HCT116 (cell line): ENCODE measurements around the gene DYNC2H1. TPM values are rescaled to one million over a fixed set of nuclear protein-coding genes. Genes with fewer than 3 reads are reported as not detected.

Experiments
- ATAC-seq: fragments of 200-7000 bp; cut with Tn5 transposase; 2 replicates; pipeline ENCODE4 v1.9.1; 2020; ENCODE audit warnings: mild to moderate bottlenecking, moderate library complexity
- BruUV-seq: library from RNA; stranded (reverse); fragments of 400-500 nt; replicated peaks from 2 replicates; lab custom pipeline; 2021; lab: Mats Ljungman, UMichigan
- CTCF ChIA-PET: fragments of 300-600 bp; sonication (Branson Sonifier 250); formaldehyde crosslinking; loops from one replicate; lab custom pipeline; 2021; ENCODE audit warnings: antibody characterized with exemption; lab: Charles Lee
- POLR2A ChIA-PET: fragments of 300-600, 350-600 bp; sonication (Branson Sonifier 250); formaldehyde crosslinking; loops from one replicate; lab custom pipeline; 2021; ENCODE audit warnings: antibody characterized with exemption; lab: Charles Lee
- RAD21 ChIA-PET, 2 experiments: fragments of 300-600 bp; sonication (Branson Sonifier 250); formaldehyde crosslinking; loops; one replicate each; lab custom pipeline; 2023; ENCODE audit warnings: low total read pairs in 2 of 2; ENCODE audit not compliant: uncharacterized antibody in 2 of 2, unreplicated experiment in 2 of 2, low non-redundant PET in 1 of 2; lab: Charles Lee
- DNase-seq: peaks from one replicate; pipeline ENCODE4 v3.0.0-alpha.2; 2010; ENCODE audit warnings: low read depth, low spot score
- H2AFZ ChIP-seq: fragments of 200-600 bp; shearing (Covaris generic), sonication (generic); 2 replicates; pipeline ENCODE4 v1.6.1; 2017; ENCODE audit warnings: low read depth, mixed run types, mixed read lengths, antibody characterized with exemption, low read length; ENCODE audit not compliant: poor library complexity, severe bottlenecking
- H3K27ac ChIP-seq: 2 replicates; pipeline ENCODE4 v1.5.1; 2012; ENCODE audit warnings: low read depth, low read length
- H3K27me3 ChIP-seq: fragments of 200-600 bp; sonication (generic); 2 replicates; pipeline ENCODE4 v1.6.1; 2016; ENCODE audit warnings: mixed run types, low read length, mixed read lengths; ENCODE audit not compliant: insufficient read depth
- H3K36me3 ChIP-seq, 2 experiments: fragments of 200-500 bp in 1 of 2; fragments of 200-600 bp in 1 of 2; sonication (Bioruptor generic) in 1 of 2; sonication (generic) in 1 of 2; 2 replicates each; pipeline versions ENCODE4 v1.5.1 to v1.6.1; 2014 to 2016; ENCODE audit warnings: low read length in 2 of 2, inconsistent platforms in 1 of 2, mixed read lengths in 1 of 2, mixed run types in 1 of 2; ENCODE audit not compliant: insufficient read depth in 2 of 2, control insufficient read depth in 1 of 2
- H3K4me1 ChIP-seq, 2 experiments: fragments of 200-600 bp in 1 of 2; sonication (generic) in 1 of 2; 2 replicates each; pipeline versions ENCODE4 v1.5.1 to v1.6.1; 2012 to 2017; ENCODE audit warnings: low read length in 2 of 2, inconsistent platforms in 1 of 2, mild to moderate bottlenecking in 1 of 2, mixed read lengths in 1 of 2, mixed run types in 1 of 2, moderate library complexity in 1 of 2; ENCODE audit not compliant: insufficient read depth in 2 of 2, control insufficient read depth in 1 of 2
- H3K4me2 ChIP-seq: fragments of 200-600 bp; sonication (generic); 2 replicates; pipeline ENCODE4 v1.6.1; 2017; ENCODE audit warnings: mixed run types, low read length, mixed read lengths
- H3K4me3 ChIP-seq, 2 experiments: fragments of 200-600 bp in 1 of 2; sonication (generic) in 1 of 2; replicated peaks in 1 of 2; 2 replicates each; pipeline ENCODE4 v1.5.1; 2011 to 2016; ENCODE audit warnings: low read length in 2 of 2, control low read depth in 1 of 2, low read depth in 1 of 2, mild to moderate bottlenecking in 1 of 2, mixed read lengths in 1 of 2, mixed run types in 1 of 2
- H3K79me2 ChIP-seq: fragments of 200-600 bp; sonication (generic); 2 replicates; pipeline ENCODE4 v1.6.1; 2017; ENCODE audit warnings: mild to moderate bottlenecking, mixed run types, low read length, moderate library complexity, mixed read lengths; ENCODE audit not compliant: insufficient read depth
- H3K9ac ChIP-seq: fragments of 200-600 bp; sonication (generic); 2 replicates; pipeline ENCODE4 v1.6.1; 2016; ENCODE audit warnings: low read length, mixed read lengths
- H3K9me2 ChIP-seq: fragments of 200-600 bp; sonication (generic), shearing (Covaris generic); 2 replicates; pipeline ENCODE4 v1.6.1; 2017; ENCODE audit warnings: mixed run types, mild to moderate bottlenecking, moderate library complexity; ENCODE audit not compliant: insufficient read depth
- H3K9me3 ChIP-seq, 2 experiments: fragments of 200-500 bp in 1 of 2; fragments of 200-600 bp in 1 of 2; sonication (Bioruptor generic) in 1 of 2; sonication (generic) in 1 of 2; 2 replicates each; pipeline ENCODE4 v1.6.1; 2014 to 2017; ENCODE audit warnings: low read length in 2 of 2, mixed read lengths in 2 of 2, inconsistent platforms in 1 of 2, low read depth in 1 of 2, mild to moderate bottlenecking in 1 of 2, mixed run types in 1 of 2, moderate library complexity in 1 of 2; ENCODE audit not compliant: control insufficient read depth in 1 of 2, insufficient read depth in 1 of 2
- H4K20me1 ChIP-seq: fragments of 200-600 bp; sonication (generic), shearing (Covaris generic); 2 replicates; pipeline ENCODE4 v1.6.1; 2017; ENCODE audit warnings: mixed run types, mild to moderate bottlenecking, moderate library complexity; ENCODE audit not compliant: insufficient read depth
- CBX3 ChIP-seq: IDR thresholded peaks from 2 replicates; pipeline ENCODE4 v1.6.1; 2012; ENCODE audit warnings: low read depth
- ELF1 ChIP-seq: IDR thresholded peaks from 2 replicates; pipeline ENCODE4 v1.6.1; 2012; ENCODE audit warnings: low read depth, borderline replicate concordance
- EZH2 ChIP-seq: fragments of 200-600 bp; sonication (generic); IDR thresholded peaks from 2 replicates; pipeline ENCODE4 v1.6.1; 2017; ENCODE audit warnings: antibody characterized with exemption, mixed run types
- EZH2phosphoT487 ChIP-seq: fragments of 200-600 bp; IDR thresholded peaks from 2 replicates; pipeline ENCODE4 v1.6.1; 2018; ENCODE audit warnings: antibody characterized with exemption, borderline replicate concordance
- FOSL1 ChIP-seq: IDR thresholded peaks from 2 replicates; pipeline ENCODE4 v1.6.1; 2012; ENCODE audit warnings: low read depth
- RAD21 ChIP-seq: IDR thresholded peaks from 2 replicates; pipeline ENCODE4 v1.6.1; 2012; ENCODE audit warnings: low read depth, mild to moderate bottlenecking
- SRF ChIP-seq: IDR thresholded peaks from 2 replicates; pipeline ENCODE4 v1.6.1; 2012; ENCODE audit warnings: low read depth
- ZBTB33 ChIP-seq: IDR thresholded peaks from 2 replicates; pipeline ENCODE4 v1.6.1; 2011; ENCODE audit warnings: mild to moderate bottlenecking, low read length, moderate library complexity; ENCODE audit not compliant: insufficient replicate concordance; ENCODE audit errors: extremely low read depth
- ZNF274 ChIP-seq: fragments of 200-500 bp; sonication (Bioruptor generic); IDR thresholded peaks from 2 replicates; pipeline ENCODE4 v1.6.1; 2014; ENCODE audit warnings: mild to moderate bottlenecking, low read depth, low read length, inconsistent platforms
- intact Hi-C: fragments of 100-400 bp; cut with micrococcal nuclease; formaldehyde crosslinking; loops from 2 replicates; pipeline ENCODE4 v1.10.0; 2022
- total RNA-seq: library from RNA; stranded (reverse); gene quantifications from one replicate; pipeline ENCODE4 v1.2.1, GENCODE V29; 2021; ENCODE audit not compliant: unreplicated experiment
- TF ChIP-seq, protein P1 (sequence below): IDR thresholded peaks from 2 replicates; pipeline ENCODE4 v1.6.1; 2012
- TF ChIP-seq, protein P2 (sequence below): IDR thresholded peaks from 2 replicates; pipeline ENCODE4 v1.6.1; 2012; ENCODE audit warnings: low read depth

DYNC2H1 gene
- total RNA-seq, 1 experiment from 2014 or later = 1.5 TPM

GRCh38 chr11:103396237-103396636, 287.0 kb downstream of the DYNC2H1 start (continued):
- no peak for TF ChIP-seq EZH2phosphoT487
- no peak for TF ChIP-seq SRF

DNA sequence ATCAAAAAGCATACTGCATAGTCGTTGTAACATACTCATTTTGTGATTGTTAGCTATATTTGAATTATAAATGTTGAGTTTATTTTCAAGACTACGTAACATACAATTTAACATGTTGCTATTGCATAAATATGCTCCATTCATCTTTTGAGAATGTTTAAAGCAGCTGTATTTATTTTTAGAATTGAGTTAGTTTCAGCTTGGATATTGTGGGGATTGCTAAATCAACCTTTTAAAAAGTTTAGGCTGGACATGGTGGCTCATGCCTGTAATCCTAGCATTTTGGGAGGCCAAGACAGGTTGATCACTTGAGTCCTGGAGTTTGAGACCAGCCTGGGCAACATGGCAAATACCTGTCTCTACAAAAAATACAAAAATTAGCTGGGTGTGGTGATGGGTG, 288.1 kb downstream of the DYNC2H1 start:
- Histone ChIP-seq H3K79me2 (no peaks in the 10 kb centered on the region), H2AFZ (no peak overlapping the region), H3K36me3 (no peaks in the 10 kb centered on the region), H3K27ac (no peak overlapping the region), H3K4me2 (no peak overlapping the region), H3K27me3 (no peaks in the 10 kb centered on the region), H3K4me1 (peaks cover 0 to 3% of the 10 kb centered on the region in 2 experiments; a peak in 1 of 4 replicates), H4K20me1 (no peaks in the 10 kb centered on the region), H3K9me3 (no peaks in the 10 kb centered on the region), H3K9ac (no peak overlapping the region), H3K4me3 (no peak overlapping the region), H3K9me2 (no peaks in the 10 kb centered on the region; the same call in 1 of the 2 replicates)
- ChIA-PET CTCF (no interaction called here), RAD21 (no interaction called here), POLR2A (no interaction called here)
- no peak for TF ChIP-seq EZH2
- TF ChIP-seq ELF1 = no peak
- TF ChIP-seq ZBTB33 = no peak
- no peak for DNase-seq
- intact Hi-C loops = no loop called here
- ATAC-seq = no peak
- BruUV-seq = no TSS peak

GRCh38 chr11:103398829-103399228, 289.6 kb downstream of the DYNC2H1 start:
- H3K4me3 ChIP-seq = no peak overlapping the region
- H2AFZ ChIP-seq = no peak overlapping the region
- POLR2A ChIA-PET = no interaction called here
- RAD21 ChIA-PET = no interaction called here
- no peak overlapping the region for H3K27ac ChIP-seq
- H3K9ac ChIP-seq = no peak overlapping the region
- BruUV-seq = no TSS peak
- H3K79me2 ChIP-seq = no peaks in the 10 kb centered on the region
- ATAC-seq = no peak
- no peaks in the 10 kb centered on the region for H3K9me3 ChIP-seq
- DNase-seq = no peak
- H3K4me2 ChIP-seq = no peak overlapping the region
- no peaks in the 10 kb centered on the region; the same call in 1 of the 2 replicates for H3K9me2 ChIP-seq
- CTCF ChIA-PET = no interaction called here
- peaks cover 0 to 3% of the 10 kb centered on the region in 2 experiments; a peak in 1 of 4 replicates for H3K4me1 ChIP-seq
- no peaks in the 10 kb centered on the region for H4K20me1 ChIP-seq
- H3K36me3 ChIP-seq = no peaks in the 10 kb centered on the region
- no peaks in the 10 kb centered on the region for H3K27me3 ChIP-seq
- intact Hi-C loops = no loop called here
- TF ChIP-seq, protein P1, sequence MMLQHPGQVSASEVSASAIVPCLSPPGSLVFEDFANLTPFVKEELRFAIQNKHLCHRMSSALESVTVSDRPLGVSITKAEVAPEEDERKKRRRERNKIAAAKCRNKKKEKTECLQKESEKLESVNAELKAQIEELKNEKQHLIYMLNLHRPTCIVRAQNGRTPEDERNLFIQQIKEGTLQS = no peak
- TF ChIP-seq, protein P2, sequence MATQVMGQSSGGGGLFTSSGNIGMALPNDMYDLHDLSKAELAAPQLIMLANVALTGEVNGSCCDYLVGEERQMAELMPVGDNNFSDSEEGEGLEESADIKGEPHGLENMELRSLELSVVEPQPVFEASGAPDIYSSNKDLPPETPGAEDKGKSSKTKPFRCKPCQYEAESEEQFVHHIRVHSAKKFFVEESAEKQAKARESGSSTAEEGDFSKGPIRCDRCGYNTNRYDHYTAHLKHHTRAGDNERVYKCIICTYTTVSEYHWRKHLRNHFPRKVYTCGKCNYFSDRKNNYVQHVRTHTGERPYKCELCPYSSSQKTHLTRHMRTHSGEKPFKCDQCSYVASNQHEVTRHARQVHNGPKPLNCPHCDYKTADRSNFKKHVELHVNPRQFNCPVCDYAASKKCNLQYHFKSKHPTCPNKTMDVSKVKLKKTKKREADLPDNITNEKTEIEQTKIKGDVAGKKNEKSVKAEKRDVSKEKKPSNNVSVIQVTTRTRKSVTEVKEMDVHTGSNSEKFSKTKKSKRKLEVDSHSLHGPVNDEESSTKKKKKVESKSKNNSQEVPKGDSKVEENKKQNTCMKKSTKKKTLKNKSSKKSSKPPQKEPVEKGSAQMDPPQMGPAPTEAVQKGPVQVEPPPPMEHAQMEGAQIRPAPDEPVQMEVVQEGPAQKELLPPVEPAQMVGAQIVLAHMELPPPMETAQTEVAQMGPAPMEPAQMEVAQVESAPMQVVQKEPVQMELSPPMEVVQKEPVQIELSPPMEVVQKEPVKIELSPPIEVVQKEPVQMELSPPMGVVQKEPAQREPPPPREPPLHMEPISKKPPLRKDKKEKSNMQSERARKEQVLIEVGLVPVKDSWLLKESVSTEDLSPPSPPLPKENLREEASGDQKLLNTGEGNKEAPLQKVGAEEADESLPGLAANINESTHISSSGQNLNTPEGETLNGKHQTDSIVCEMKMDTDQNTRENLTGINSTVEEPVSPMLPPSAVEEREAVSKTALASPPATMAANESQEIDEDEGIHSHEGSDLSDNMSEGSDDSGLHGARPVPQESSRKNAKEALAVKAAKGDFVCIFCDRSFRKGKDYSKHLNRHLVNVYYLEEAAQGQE = no peak
- TF ChIP-seq ZNF274 = no peak
- no peak for TF ChIP-seq EZH2
- TF ChIP-seq EZH2phosphoT487 = no peak
- no peak for TF ChIP-seq CBX3
- TF ChIP-seq RAD21 = no peak
- no peak for TF ChIP-seq FOSL1
